WTC11 (cell line): ENCODE measurements around the gene CCDC71. TPM values are rescaled to one million over a fixed set of nuclear protein-coding genes. Genes with fewer than 3 reads are reported as not detected.

Experiments
- ARID4B ChIP-seq: sonication (generic); formaldehyde crosslinking; IDR thresholded peaks from 2 replicates; pipeline ENCODE4 v1.8.0; 2023; ENCODE audit warnings: missing genetic modification reagents, mild to moderate bottlenecking, borderline replicate concordance
- ATF3 ChIP-seq: sonication (generic); formaldehyde crosslinking; conservative IDR thresholded peaks from 2 replicates; pipeline ENCODE4 v1.8.1; 2022; ENCODE audit warnings: mild to moderate bottlenecking, missing genetic modification reagents
- ELF4 ChIP-seq: sonication (generic); formaldehyde crosslinking; IDR thresholded peaks from 2 replicates; pipeline ENCODE4 v1.8.1; 2022; ENCODE audit warnings: low read depth, mild to moderate bottlenecking, moderate library complexity, missing genetic modification reagents
- ERG ChIP-seq: fragments of 250-450 bp; sonication (Bioruptor Pico); IDR thresholded peaks from 2 replicates; pipeline ENCODE4 v1.8.0; 2021; ENCODE audit warnings: mild to moderate bottlenecking
- FOXK1 ChIP-seq: sonication (generic); formaldehyde crosslinking; IDR thresholded peaks from 2 replicates; pipeline ENCODE4 v1.8.0; 2022; ENCODE audit warnings: mild to moderate bottlenecking, moderate library complexity, missing genetic modification reagents
- FOXP1 ChIP-seq: sonication (generic); formaldehyde crosslinking; IDR thresholded peaks from 2 replicates; pipeline ENCODE4 v1.8.0; 2022; ENCODE audit warnings: missing genetic modification reagents, mild to moderate bottlenecking, moderate library complexity, borderline replicate concordance
- GABPB1 ChIP-seq: sonication (generic); formaldehyde crosslinking; IDR thresholded peaks from 2 replicates; pipeline ENCODE4 v1.8.1; 2023; ENCODE audit warnings: mild to moderate bottlenecking, missing genetic modification reagents
- HMGXB4 ChIP-seq: sonication (generic); formaldehyde crosslinking; IDR thresholded peaks from 2 replicates; pipeline ENCODE4 v1.8.1; 2023; ENCODE audit warnings: mild to moderate bottlenecking, moderate library complexity, missing genetic modification reagents
- IRF1 ChIP-seq: sonication (generic); formaldehyde crosslinking; IDR thresholded peaks from 2 replicates; pipeline ENCODE4 v1.8.0; 2023; ENCODE audit warnings: missing genetic modification reagents
- MAX ChIP-seq: sonication (generic); formaldehyde crosslinking; IDR thresholded peaks from 2 replicates; pipeline ENCODE4 v1.8.0; 2022; ENCODE audit warnings: mild to moderate bottlenecking, missing genetic modification reagents
- MLX ChIP-seq: sonication (generic); formaldehyde crosslinking; IDR thresholded peaks from 2 replicates; pipeline ENCODE4 v1.8.1; 2023; ENCODE audit warnings: mild to moderate bottlenecking, missing genetic modification reagents, moderate library complexity
- NFE2L1 ChIP-seq: sonication (generic); formaldehyde crosslinking; IDR thresholded peaks from 2 replicates; pipeline ENCODE4 v1.8.1; 2023; ENCODE audit warnings: missing genetic modification reagents
- NR1H2 ChIP-seq: sonication (generic); formaldehyde crosslinking; IDR thresholded peaks from 2 replicates; pipeline ENCODE4 v1.9.0; 2021; ENCODE audit warnings: mild to moderate bottlenecking, moderate library complexity, missing genetic modification reagents
- SOX15 ChIP-seq: fragments of 250-450 bp; sonication (Bioruptor Pico); IDR thresholded peaks from 2 replicates; pipeline ENCODE4 v1.9.0; 2021; ENCODE audit warnings: mild to moderate bottlenecking
- SP1 ChIP-seq: sonication (generic); formaldehyde crosslinking; conservative IDR thresholded peaks from 2 replicates; pipeline ENCODE4 v1.8.1; 2022; ENCODE audit warnings: missing genetic modification reagents
- TCF7 ChIP-seq: sonication (generic); formaldehyde crosslinking; IDR thresholded peaks from 2 replicates; pipeline ENCODE4 v1.8.0; 2022; ENCODE audit warnings: mild to moderate bottlenecking, low read depth, missing genetic modification reagents, moderate library complexity
- TEAD4 ChIP-seq: sonication (generic); formaldehyde crosslinking; IDR thresholded peaks from 2 replicates; pipeline ENCODE4 v1.8.0; 2022; ENCODE audit warnings: mild to moderate bottlenecking, missing genetic modification reagents
- ZBTB43 ChIP-seq: sonication (generic); formaldehyde crosslinking; IDR thresholded peaks from 2 replicates; pipeline ENCODE4 v1.8.1; 2023; ENCODE audit warnings: mild to moderate bottlenecking, missing genetic modification reagents
- ZMAT4 ChIP-seq: fragments of 250-450 bp; sonication (Bioruptor Pico); IDR thresholded peaks from 2 replicates; pipeline ENCODE4 v1.9.0; 2021; ENCODE audit warnings: mild to moderate bottlenecking
- ZNF219 ChIP-seq: sonication (generic); formaldehyde crosslinking; IDR thresholded peaks from 2 replicates; pipeline ENCODE4 v1.8.0; 2023; ENCODE audit warnings: missing genetic modification reagents, mild to moderate bottlenecking, borderline replicate concordance
- ZNF263 ChIP-seq: sonication (generic); formaldehyde crosslinking; IDR thresholded peaks from 2 replicates; pipeline ENCODE4 v1.8.1; 2022; ENCODE audit warnings: low read depth, mild to moderate bottlenecking, moderate library complexity, missing genetic modification reagents
- ZNF423 ChIP-seq: fragments of 250-450 bp; sonication (Bioruptor Pico); IDR thresholded peaks from 2 replicates; pipeline ENCODE4 v2.1.2; 2022; ENCODE audit warnings: mild to moderate bottlenecking, moderate library complexity
- ZSCAN18 ChIP-seq: fragments of 250-450 bp; sonication (Bioruptor Pico); IDR thresholded peaks from 2 replicates; pipeline ENCODE4 v2.1.2; 2022; ENCODE audit warnings: mild to moderate bottlenecking, moderate library complexity
- total RNA-seq: library from RNA; stranded (reverse); gene quantifications from 3 replicates; pipeline ENCODE4 v1.2.3, GENCODE V29; 2021

The CCDC71 gene
- total RNA-seq, 1 experiment from 2014 or later = 29.8 TPM

GRCh38 chr3:49171119-49171774 is 5.1 kb upstream of the CCDC71 start, which contains the start of gene KLHDC8B (continued):
- no peak for TF ChIP-seq ZNF423 (CRISPR knock-in tag)
- no peak for TF ChIP-seq ZMAT4 (CRISPR knock-in tag)
- no peak for TF ChIP-seq MLX (CRISPR knock-in tag)
- 0 out of 2 replicates have a peak, but pooled peaks have one; percentile 27 for TF ChIP-seq FOXP1
- TF ChIP-seq ERG (CRISPR knock-in tag) = no peak
- TF ChIP-seq ATF3 (CRISPR knock-in tag) = no peak
- peak; percentile 90 for TF ChIP-seq SP1
- TF ChIP-seq NFE2L1 (CRISPR knock-in tag) = no peak
- TF ChIP-seq MAX = peak; percentile 83
- 0 out of 2 replicates have a peak, but pooled peaks have one; percentile 52 for TF ChIP-seq FOXK1 (CRISPR knock-in tag)
- no peak for TF ChIP-seq TEAD4
- TF ChIP-seq IRF1 (CRISPR knock-in tag) = 0 out of 2 replicates have a peak, but pooled peaks have one; percentile 56
- TF ChIP-seq ARID4B (CRISPR knock-in tag) = peak; percentile 88; the same call in 1 of the 2 replicates
- no peak for TF ChIP-seq ELF4 (CRISPR knock-in tag)
- TF ChIP-seq ZSCAN18 = no peak
- no peak for TF ChIP-seq TCF7
- no peak for TF ChIP-seq ZNF263 (CRISPR knock-in tag)
- peak; percentile 38 for TF ChIP-seq GABPB1
- TF ChIP-seq HMGXB4 (CRISPR knock-in tag) = peak; percentile 84
- TF ChIP-seq ZBTB43 (CRISPR knock-in tag) = peak; percentile 77
- no peak for TF ChIP-seq SOX15
- no peak for TF ChIP-seq NR1H2 (CRISPR knock-in tag)
- TF ChIP-seq ZNF219 (CRISPR knock-in tag) = no peak
